Measurements from ENCODE around the gene ZC3H10. TPM values are rescaled to one million over a fixed set of nuclear protein-coding genes. Genes with fewer than 3 reads are reported as not detected.

ZC3H10 gene
- total and polyA plus RNA-seq, 2 of the 13 experiments (the other 11 are each of a cell fraction or from before 2014, with no cell fraction given): 0.70 to 2.3 TPM

DNA sequence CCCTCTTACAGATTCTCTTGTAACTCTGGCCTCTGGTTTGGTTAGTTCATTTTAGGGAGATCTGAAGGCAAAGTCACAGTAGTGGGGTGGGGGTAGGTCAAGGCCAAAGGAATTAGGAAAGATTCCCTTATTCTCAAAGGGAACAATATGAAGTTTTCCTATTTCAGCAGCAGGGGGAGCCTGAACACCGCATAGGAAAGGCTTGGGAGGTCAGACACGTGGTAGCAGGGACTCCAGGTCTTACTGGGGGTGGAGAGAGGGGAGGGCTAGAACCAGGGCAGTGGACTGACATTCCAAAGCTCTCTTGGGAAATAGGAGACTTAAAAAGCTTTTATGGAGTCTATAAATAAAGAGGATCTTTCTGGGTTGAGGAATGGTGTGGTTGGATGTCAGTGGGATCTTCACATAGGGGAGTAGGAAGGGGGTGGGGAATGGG lies 1.3 kb downstream of the ZC3H10 start (continued):
- TF ChIP-seq ZHX2 (IDR thresholded peaks at IDR 0.05; ENCODE audit: low read depth) (no peak), ZHX2 (CRISPR knock-in tag; IDR thresholded peaks at IDR 0.05; ENCODE audit: borderline replicate concordance) (no peak), SP140L (CRISPR knock-in tag; IDR thresholded peaks at IDR 0.05; ENCODE audit: borderline replicate concordance) (no peak), ASH2L (IDR thresholded peaks at IDR 0.05; ENCODE audit: insufficient read length, low read depth, low read length) (no peak), HNF1B (CRISPR knock-in tag; IDR thresholded peaks at IDR 0.05) (0 out of 2 replicates have a peak, but pooled peaks have one; percentile 35), ZNF224 (CRISPR knock-in tag; IDR thresholded peaks at IDR 0.05) (no peak), ZNF816 (CRISPR knock-in tag; IDR thresholded peaks at IDR 0.05; ENCODE audit: borderline replicate concordance) (no peak), ARNT2 (CRISPR knock-in tag; IDR thresholded peaks at IDR 0.05; ENCODE audit: low read depth) (no peak), CBX5 (CRISPR knock-in tag; IDR thresholded peaks at IDR 0.05; ENCODE audit: borderline replicate concordance) (no peak), GABPA (IDR thresholded peaks at IDR 0.05; ENCODE audit: low read depth, low read length) (no peak), GABPA (CRISPR knock-in tag; IDR thresholded peaks at IDR 0.05; ENCODE audit: low read depth) (peak; percentile 58), ERF (CRISPR knock-in tag; IDR thresholded peaks at IDR 0.05) (0 out of 2 replicates have a peak, but pooled peaks have one; percentile 19), DDIT3 (CRISPR knock-in tag; IDR thresholded peaks at IDR 0.05) (no peak)
- TF ChIP-seq, protein P1, sequence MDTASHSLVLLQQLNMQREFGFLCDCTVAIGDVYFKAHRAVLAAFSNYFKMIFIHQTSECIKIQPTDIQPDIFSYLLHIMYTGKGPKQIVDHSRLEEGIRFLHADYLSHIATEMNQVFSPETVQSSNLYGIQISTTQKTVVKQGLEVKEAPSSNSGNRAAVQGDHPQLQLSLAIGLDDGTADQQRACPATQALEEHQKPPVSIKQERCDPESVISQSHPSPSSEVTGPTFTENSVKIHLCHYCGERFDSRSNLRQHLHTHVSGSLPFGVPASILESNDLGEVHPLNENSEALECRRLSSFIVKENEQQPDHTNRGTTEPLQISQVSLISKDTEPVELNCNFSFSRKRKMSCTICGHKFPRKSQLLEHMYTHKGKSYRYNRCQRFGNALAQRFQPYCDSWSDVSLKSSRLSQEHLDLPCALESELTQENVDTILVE (CRISPR knock-in tag; IDR thresholded peaks at IDR 0.05): peak; percentile 70; the same call in 1 of the 2 replicates
- TF ChIP-seq, protein P2, sequence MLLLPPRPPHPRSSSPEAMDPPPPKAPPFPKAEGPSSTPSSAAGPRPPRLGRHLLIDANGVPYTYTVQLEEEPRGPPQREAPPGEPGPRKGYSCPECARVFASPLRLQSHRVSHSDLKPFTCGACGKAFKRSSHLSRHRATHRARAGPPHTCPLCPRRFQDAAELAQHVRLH (CRISPR knock-in tag; IDR thresholded peaks at IDR 0.05; ENCODE audit: borderline replicate concordance, low read depth): no peak
- TF ChIP-seq, protein P3, sequence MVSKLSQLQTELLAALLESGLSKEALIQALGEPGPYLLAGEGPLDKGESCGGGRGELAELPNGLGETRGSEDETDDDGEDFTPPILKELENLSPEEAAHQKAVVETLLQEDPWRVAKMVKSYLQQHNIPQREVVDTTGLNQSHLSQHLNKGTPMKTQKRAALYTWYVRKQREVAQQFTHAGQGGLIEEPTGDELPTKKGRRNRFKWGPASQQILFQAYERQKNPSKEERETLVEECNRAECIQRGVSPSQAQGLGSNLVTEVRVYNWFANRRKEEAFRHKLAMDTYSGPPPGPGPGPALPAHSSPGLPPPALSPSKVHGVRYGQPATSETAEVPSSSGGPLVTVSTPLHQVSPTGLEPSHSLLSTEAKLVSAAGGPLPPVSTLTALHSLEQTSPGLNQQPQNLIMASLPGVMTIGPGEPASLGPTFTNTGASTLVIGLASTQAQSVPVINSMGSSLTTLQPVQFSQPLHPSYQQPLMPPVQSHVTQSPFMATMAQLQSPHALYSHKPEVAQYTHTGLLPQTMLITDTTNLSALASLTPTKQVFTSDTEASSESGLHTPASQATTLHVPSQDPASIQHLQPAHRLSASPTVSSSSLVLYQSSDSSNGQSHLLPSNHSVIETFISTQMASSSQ (IDR thresholded peaks at IDR 0.05; ENCODE audit: low read depth): no peak
- TF ChIP-seq, protein P3 (CRISPR knock-in tag; IDR thresholded peaks at IDR 0.05; ENCODE audit: borderline replicate concordance): no peak

All from HepG2 (cell line).